ENCODE results near the gene SMC1A.

GRCh38 chrX:53438174-53438831 is 15.8 kb upstream of the SMC1A start:
- no peak for TF ChIP-seq POLR2A (IDR thresholded peaks at IDR 0.05)
- TF ChIP-seq CTCF (IDR thresholded peaks at IDR 0.05): no peak
